H7 (cell line): ENCODE results near the gene CCDC85C. TPM values are rescaled to one million over a fixed set of nuclear protein-coding genes. Genes with fewer than 3 reads are reported as not detected.
A peak's percentile ranks its signal among the peaks of the same experiment; 100 is the strongest.

Experiments
- DNase-seq: peaks from one replicate; pipeline ENCODE4 v3.0.0; 2012
- H3K27me3 ChIP-seq: 2 replicates; pipeline ENCODE4 v1.6.0; 2011; ENCODE audit warnings: mild to moderate bottlenecking, low read length; ENCODE audit not compliant: control insufficient read depth, insufficient read depth
- H3K36me3 ChIP-seq: replicated peaks from 2 replicates; pipeline ENCODE4 v1.5.1; 2011; ENCODE audit warnings: low read length; ENCODE audit not compliant: control insufficient read depth, insufficient read depth
- H3K4me3 ChIP-seq: 2 replicates; pipeline ENCODE4 v1.5.1; 2011; ENCODE audit warnings: low read depth, mild to moderate bottlenecking, control low read depth, low read length, moderate library complexity; ENCODE audit not compliant: insufficient read depth
- total RNA-seq: library from RNA; depleted of rRNA; stranded (reverse); fragments of >200 nt; shearing (Covaris generic); gene quantifications from 2 replicates; pipeline ENCODE4 v1.2.3, GENCODE V29; 2014

CCDC85C gene
- total RNA-seq, 1 experiment from 2014 or later: 50.2 TPM

- H3K36me3 ChIP-seq: no peaks in the 10 kb centered on the region
- no peak overlapping the region for H3K4me3 ChIP-seq
- H3K27me3 ChIP-seq: no peaks in the 10 kb centered on the region
- peak; percentile 79 for DNase-seq
These were observed 10.9 kb downstream of the CCDC85C start for GRCh38 chr14:99592933-99593753.

GRCh38 chr14:99592394-99592793 lies 11.6 kb downstream of the CCDC85C start:
- DNase-seq: no peak

GRCh38 chr14:99590746-99591555 lies 13.1 kb downstream of the CCDC85C start:
- no peaks in the 10 kb centered on the region for H3K27me3 ChIP-seq
- peak; percentile 60 for DNase-seq
- no peaks in the 10 kb centered on the region for H3K36me3 ChIP-seq
- no peak overlapping the region for H3K4me3 ChIP-seq

More at GRCh38 chr14:99592394-99592793, 11.6 kb downstream of the CCDC85C start:
- Histone ChIP-seq H3K27me3 (no peaks in the 10 kb centered on the region), H3K4me3 (no peak overlapping the region), H3K36me3 (no peaks in the 10 kb centered on the region)

GRCh38 chr14:99589651-99590530 lies 14.1 kb downstream of the CCDC85C start:
- no peak for DNase-seq
- no peaks in the 10 kb centered on the region for H3K36me3 ChIP-seq
- no peaks in the 10 kb centered on the region for H3K27me3 ChIP-seq
- no peak overlapping the region for H3K4me3 ChIP-seq

GRCh38 chr14:99589031-99589441 lies 15.0 kb downstream of the CCDC85C start:
- Histone ChIP-seq H3K27me3 (no peaks in the 10 kb centered on the region), H3K4me3 (no peak overlapping the region), H3K36me3 (no peaks in the 10 kb centered on the region)
- DNase-seq: no peak

- no peaks in the 10 kb centered on the region for H3K27me3 ChIP-seq
- no peak for DNase-seq
- H3K4me3 ChIP-seq: no peak overlapping the region
- H3K36me3 ChIP-seq: no peaks in the 10 kb centered on the region
These were observed 16.3 kb downstream of the CCDC85C start for GRCh38 chr14:99587460-99588278.

GRCh38 chr14:99586761-99587459 lies 17.1 kb downstream of the CCDC85C start:
- Histone ChIP-seq H3K27me3 (no peaks in the 10 kb centered on the region), H3K4me3 (no peak overlapping the region), H3K36me3 (no peaks in the 10 kb centered on the region)
- no peak for DNase-seq

- Histone ChIP-seq H3K27me3 (no peaks in the 10 kb centered on the region), H3K36me3 (no peaks in the 10 kb centered on the region), H3K4me3 (no peak overlapping the region)
- no peak for DNase-seq
These were observed 17.8 kb downstream of the CCDC85C start for GRCh38 chr14:99586054-99586760.

- Histone ChIP-seq H3K27me3 (no peaks in the 10 kb centered on the region), H3K36me3 (no peaks in the 10 kb centered on the region), H3K4me3 (no peak overlapping the region)
- no peak for DNase-seq
These were observed 19.2 kb downstream of the CCDC85C start for GRCh38 chr14:99584823-99585222.

GRCh38 chr14:99581938-99582337 lies 22.1 kb downstream of the CCDC85C start:
- Histone ChIP-seq H3K27me3 (no peaks in the 10 kb centered on the region), H3K4me3 (no peak overlapping the region), H3K36me3 (no peaks in the 10 kb centered on the region)
- no peak for DNase-seq

- no peaks in the 10 kb centered on the region for H3K27me3 ChIP-seq
- no peak overlapping the region for H3K4me3 ChIP-seq
- peak; percentile 83 for DNase-seq
- H3K36me3 ChIP-seq: no peaks in the 10 kb centered on the region
These were observed 22.6 kb downstream of the CCDC85C start for GRCh38 chr14:99581374-99581773.

- no peaks in the 10 kb centered on the region for H3K27me3 ChIP-seq
- H3K4me3 ChIP-seq: no peak overlapping the region
- peak; percentile 93 for DNase-seq
- no peaks in the 10 kb centered on the region for H3K36me3 ChIP-seq
These were observed 24.0 kb downstream of the CCDC85C start for GRCh38 chr14:99579903-99580571.
